22Rv1 (cell line): Measurements from ENCODE around the gene DLG5.
"Not testable (repeated sequence)": the region's sequence is repeated elsewhere in the genome, so short reads cannot be mapped to it uniquely, and the experiment has no call there.

Source experiments
- H3K27ac ChIP-seq: fragments of 450-650 bp; 2 replicates; pipeline ENCODE4 v1.5.1; 2017
- CTCF ChIP-seq: fragments of 450-650 bp; IDR thresholded peaks from 2 replicates; pipeline ENCODE4 v1.5.1; 2017; ENCODE audit warnings: mild to moderate bottlenecking
- ZFX ChIP-seq: fragments of 450-650 bp; IDR thresholded peaks from 2 replicates; pipeline ENCODE4 v1.6.1; 2017; ENCODE audit warnings: antibody characterized with exemption, borderline replicate concordance

DLG5 gene

GRCh38 chr10:77776487-77776886 is 150.1 kb downstream of the DLG5 start:
- no peak overlapping the region for H3K27ac ChIP-seq
- TF ChIP-seq ZFX, result no peak
- no peak for TF ChIP-seq CTCF

- H3K27ac ChIP-seq, result no peak overlapping the region
- TF ChIP-seq CTCF, result no peak
Observed at GRCh38 chr10:77774940-77775391, 151.6 kb downstream of the DLG5 start.

GRCh38 chr10:77773631-77774426 is 152.7 kb downstream of the DLG5 start:
- TF ChIP-seq ZFX (no peak), CTCF (no peak)

DNA sequence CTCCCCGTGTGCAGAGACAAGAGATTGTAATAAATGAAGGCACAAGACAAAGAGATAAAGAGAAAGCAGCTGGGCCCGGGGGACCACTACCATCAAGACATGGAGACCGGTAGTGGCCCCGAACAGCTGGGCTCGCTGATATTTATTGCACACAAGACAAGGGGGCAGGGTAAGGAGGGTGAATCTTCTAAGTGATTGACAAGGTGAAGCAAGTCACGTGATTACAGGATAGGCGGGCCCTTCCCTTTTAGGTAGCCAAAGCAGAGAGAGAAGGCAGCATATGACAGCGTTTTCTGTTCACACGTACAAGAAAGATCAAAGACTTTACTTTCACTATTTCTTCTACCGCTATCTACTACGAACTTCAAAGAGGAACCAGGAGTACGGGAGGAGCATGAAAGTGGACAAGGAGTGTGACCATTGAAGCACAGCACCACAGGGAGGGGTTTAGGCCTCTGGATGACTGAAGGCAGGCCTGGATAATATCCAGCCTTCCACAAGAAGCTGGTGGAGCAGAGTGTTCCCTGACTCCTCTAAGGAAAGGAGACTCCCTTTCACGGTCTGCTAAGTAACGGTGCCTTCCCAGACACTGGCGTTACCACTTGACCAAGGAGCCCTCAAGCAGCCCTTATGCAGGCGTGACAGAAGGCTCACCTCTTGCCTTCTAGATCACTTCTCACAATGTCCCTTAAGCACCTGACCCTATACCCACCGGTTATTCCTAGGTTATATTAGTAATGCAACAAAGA is 153.5 kb downstream of the DLG5 start:
- H3K27ac ChIP-seq, result not testable (repeated sequence)

More at GRCh38 chr10:77773631-77774426, 152.7 kb downstream of the DLG5 start:
- H3K27ac ChIP-seq, result no peak overlapping the region

DNA sequence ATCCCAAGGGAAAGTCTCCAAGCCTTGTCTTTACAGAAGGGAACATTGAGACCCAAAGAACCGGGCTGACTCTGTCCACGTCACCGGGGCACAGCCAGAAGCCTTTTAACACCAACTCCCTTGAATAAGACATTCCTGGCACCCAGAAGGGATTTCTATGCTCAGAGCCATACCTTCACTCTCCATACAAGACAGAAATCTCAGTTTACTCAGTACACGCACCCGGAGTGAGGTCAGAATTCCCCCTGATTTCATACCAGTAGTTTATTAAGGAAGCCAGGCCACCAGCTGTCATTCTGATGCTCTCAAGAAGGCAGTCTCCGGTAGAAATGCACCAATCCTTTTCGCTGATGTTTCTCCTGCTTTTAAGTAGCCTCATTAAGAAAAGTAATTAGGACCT is 154.7 kb downstream of the DLG5 start:
- no peak overlapping the region for H3K27ac ChIP-seq
- no peak for TF ChIP-seq CTCF
- TF ChIP-seq ZFX, result no peak

DNA sequence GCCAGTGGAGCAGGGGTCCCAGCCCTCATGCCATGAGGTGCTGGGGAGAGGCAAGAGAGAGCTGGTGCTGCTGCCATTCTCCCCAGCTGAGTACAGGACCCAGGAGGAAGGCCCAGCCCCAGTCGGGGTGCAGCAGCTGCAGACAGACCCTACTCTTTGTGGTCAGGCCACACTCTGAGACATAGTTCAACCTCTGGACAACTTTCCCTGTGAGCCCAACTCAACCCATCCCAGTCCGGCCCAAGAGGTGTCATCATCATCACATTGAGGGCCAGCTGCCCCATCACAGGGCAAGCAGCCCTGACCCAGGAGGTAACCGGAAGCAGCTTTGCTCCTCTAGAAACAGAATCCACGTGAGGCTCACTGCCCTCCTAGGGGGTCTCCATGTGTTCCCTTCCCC is 155.1 kb downstream of the DLG5 start:
- H3K27ac ChIP-seq, result no peak overlapping the region
- TF ChIP-seq ZFX (no peak), CTCF (no peak)

DNA sequence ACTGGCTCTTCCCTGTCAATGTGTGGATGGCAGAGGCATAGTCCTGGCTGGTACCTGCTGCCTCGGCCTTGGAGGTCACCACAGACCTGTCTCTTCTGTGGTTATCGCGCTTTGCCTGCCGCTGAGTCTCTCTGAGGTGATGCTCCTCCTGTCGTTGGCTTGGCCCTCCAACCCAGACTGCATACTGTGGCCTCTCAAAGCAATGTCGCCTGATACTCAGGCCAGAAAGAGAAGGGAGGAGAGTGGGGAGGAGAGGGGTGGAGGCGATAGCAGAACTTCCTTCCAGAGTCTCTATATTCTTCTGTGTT is 155.7 kb downstream of the DLG5 start:
- TF ChIP-seq CTCF (no peak), ZFX (no peak)

More for the DNA sequence above, 155.7 kb downstream of the DLG5 start:
- no peak overlapping the region for H3K27ac ChIP-seq
